ENCODE measurements around the gene LYPD4.

DNA sequence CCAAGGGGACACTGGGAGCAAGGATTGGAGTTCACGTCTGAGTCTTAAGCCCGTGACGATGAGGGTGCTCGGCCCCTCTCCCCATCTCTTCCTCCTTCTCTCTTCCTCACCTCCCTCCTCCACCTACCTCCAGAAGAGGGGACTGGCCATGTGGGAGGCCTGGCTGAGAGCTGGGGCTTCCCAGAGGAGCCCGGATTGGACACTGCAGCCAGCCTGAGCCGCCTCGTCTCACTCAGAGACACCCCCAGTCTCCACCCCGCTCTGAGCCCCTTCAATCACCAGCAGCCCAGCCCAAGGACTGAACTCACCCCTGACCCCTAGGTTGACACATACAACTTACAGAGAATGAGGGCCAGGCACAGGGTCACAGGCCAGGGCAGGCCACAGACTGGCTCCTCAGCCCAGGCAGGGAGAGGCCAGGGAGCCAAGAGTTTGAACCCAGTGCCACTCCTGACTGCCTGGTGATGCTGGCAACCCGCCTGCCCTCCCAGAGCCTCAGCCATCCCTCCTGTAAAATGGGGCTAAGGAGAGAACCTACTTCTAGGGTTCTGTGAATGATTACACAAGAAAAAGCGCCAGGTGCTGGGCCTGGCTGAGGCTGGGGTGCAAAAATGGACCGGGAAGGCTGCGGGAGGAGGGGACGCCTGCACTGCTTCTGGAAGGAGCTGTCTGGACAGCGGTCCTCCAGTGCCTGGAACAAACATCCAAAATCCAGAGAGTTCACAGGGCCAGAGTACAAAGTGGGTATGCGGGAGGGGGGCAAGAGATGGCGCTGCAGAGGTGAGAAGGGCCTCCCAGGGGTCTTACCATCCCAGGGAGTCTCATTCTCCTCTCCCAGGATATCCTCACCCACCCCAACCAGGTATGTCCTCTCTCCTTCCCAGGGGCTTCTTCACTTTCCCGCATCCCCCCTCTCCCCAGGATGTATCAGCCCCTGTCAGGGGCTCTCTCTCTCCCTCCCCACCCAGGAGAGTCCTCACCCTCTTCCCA, 33.7 kb upstream of the LYPD4 start:
- TF ChIP-seq, protein P1, sequence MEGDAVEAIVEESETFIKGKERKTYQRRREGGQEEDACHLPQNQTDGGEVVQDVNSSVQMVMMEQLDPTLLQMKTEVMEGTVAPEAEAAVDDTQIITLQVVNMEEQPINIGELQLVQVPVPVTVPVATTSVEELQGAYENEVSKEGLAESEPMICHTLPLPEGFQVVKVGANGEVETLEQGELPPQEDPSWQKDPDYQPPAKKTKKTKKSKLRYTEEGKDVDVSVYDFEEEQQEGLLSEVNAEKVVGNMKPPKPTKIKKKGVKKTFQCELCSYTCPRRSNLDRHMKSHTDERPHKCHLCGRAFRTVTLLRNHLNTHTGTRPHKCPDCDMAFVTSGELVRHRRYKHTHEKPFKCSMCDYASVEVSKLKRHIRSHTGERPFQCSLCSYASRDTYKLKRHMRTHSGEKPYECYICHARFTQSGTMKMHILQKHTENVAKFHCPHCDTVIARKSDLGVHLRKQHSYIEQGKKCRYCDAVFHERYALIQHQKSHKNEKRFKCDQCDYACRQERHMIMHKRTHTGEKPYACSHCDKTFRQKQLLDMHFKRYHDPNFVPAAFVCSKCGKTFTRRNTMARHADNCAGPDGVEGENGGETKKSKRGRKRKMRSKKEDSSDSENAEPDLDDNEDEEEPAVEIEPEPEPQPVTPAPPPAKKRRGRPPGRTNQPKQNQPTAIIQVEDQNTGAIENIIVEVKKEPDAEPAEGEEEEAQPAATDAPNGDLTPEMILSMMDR (IDR thresholded peaks at IDR 0.05), result no peak
- TF ChIP-seq RFX5 (IDR thresholded peaks at IDR 0.05) (no peak), POLR2AphosphoS2 (conservative IDR thresholded peaks at IDR 0.05; ENCODE audit: low read length) (no peak), RAD21 (conservative IDR thresholded peaks at IDR 0.05 in 1 of 2, IDR thresholded peaks at IDR 0.05 in 1 of 2) (no peak), MAZ (IDR thresholded peaks at IDR 0.05; ENCODE audit: borderline replicate concordance, low read depth, low read length) (no peak), EP300 (IDR thresholded peaks at IDR 0.05) (no peak), POLR2A (IDR thresholded peaks at IDR 0.05; ENCODE audit: low read length) (no peak), NR3C1 (IDR thresholded peaks at IDR 0.05) (no peak), SREBF2 (IDR thresholded peaks at IDR 0.05) (no peak), PHF8 (IDR thresholded peaks at IDR 0.05; ENCODE audit: borderline replicate concordance, low read depth) (no peak)
- TF ChIP-seq, protein P2, sequence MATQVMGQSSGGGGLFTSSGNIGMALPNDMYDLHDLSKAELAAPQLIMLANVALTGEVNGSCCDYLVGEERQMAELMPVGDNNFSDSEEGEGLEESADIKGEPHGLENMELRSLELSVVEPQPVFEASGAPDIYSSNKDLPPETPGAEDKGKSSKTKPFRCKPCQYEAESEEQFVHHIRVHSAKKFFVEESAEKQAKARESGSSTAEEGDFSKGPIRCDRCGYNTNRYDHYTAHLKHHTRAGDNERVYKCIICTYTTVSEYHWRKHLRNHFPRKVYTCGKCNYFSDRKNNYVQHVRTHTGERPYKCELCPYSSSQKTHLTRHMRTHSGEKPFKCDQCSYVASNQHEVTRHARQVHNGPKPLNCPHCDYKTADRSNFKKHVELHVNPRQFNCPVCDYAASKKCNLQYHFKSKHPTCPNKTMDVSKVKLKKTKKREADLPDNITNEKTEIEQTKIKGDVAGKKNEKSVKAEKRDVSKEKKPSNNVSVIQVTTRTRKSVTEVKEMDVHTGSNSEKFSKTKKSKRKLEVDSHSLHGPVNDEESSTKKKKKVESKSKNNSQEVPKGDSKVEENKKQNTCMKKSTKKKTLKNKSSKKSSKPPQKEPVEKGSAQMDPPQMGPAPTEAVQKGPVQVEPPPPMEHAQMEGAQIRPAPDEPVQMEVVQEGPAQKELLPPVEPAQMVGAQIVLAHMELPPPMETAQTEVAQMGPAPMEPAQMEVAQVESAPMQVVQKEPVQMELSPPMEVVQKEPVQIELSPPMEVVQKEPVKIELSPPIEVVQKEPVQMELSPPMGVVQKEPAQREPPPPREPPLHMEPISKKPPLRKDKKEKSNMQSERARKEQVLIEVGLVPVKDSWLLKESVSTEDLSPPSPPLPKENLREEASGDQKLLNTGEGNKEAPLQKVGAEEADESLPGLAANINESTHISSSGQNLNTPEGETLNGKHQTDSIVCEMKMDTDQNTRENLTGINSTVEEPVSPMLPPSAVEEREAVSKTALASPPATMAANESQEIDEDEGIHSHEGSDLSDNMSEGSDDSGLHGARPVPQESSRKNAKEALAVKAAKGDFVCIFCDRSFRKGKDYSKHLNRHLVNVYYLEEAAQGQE (IDR thresholded peaks at IDR 0.05), result no peak
- TF ChIP-seq, protein P3, sequence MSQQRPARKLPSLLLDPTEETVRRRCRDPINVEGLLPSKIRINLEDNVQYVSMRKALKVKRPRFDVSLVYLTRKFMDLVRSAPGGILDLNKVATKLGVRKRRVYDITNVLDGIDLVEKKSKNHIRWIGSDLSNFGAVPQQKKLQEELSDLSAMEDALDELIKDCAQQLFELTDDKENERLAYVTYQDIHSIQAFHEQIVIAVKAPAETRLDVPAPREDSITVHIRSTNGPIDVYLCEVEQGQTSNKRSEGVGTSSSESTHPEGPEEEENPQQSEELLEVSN (IDR thresholded peaks at IDR 0.05; ENCODE audit: borderline replicate concordance, low read depth), result no peak
